GM21723 (cell line): Measurements from ENCODE around the gene ILK.

Source experiments
- ATAC-seq: cut with Tn5 transposase; IDR thresholded peaks from one replicate; pipeline ENCODE4 v1.9.1; 2021; ENCODE audit warnings: mild to moderate bottlenecking, moderate library complexity; ENCODE audit not compliant: unreplicated experiment

ILK gene

GRCh38 chr11:6604790-6605189, 1.2 kb downstream of the ILK start:
- ATAC-seq = no peak

- ATAC-seq = peak; percentile 49
These were observed 3.1 kb downstream of the ILK start for GRCh38 chr11:6606471-6607189.

GRCh38 chr11:6607190-6607795, 3.7 kb downstream of the ILK start:
- ATAC-seq = no peak

- ATAC-seq = no peak
These were observed 4.4 kb downstream of the ILK start for GRCh38 chr11:6608011-6608410.

- ATAC-seq = no peak
These were observed 5.3 kb downstream of the ILK start for GRCh38 chr11:6608726-6609501.

GRCh38 chr11:6609502-6610015, 6.0 kb downstream of the ILK start:
- no peak for ATAC-seq

GRCh38 chr11:6610591-6610990, 7.0 kb downstream of the ILK start:
- no peak for ATAC-seq

- peak; percentile 8 for ATAC-seq
These were observed 7.8 kb downstream of the ILK start for GRCh38 chr11:6611092-6611962.

GRCh38 chr11:6611963-6612212, 8.3 kb downstream of the ILK start:
- ATAC-seq = no peak

GRCh38 chr11:6612213-6613041, 8.9 kb downstream of the ILK start, which contains the start of gene TAF10:
TSS of gene TAF10 (minus strand) at chr11:6612216. CDS start at chr11:6612189, 27 bp downstream.
- peak; percentile 90 for ATAC-seq

- no peak for ATAC-seq
These were observed 9.9 kb downstream of the ILK start for GRCh38 chr11:6613496-6613895.

- no peak for ATAC-seq
These were observed 10.9 kb downstream of the ILK start for GRCh38 chr11:6614446-6614845.

GRCh38 chr11:6615046-6615445, 11.5 kb downstream of the ILK start:
- ATAC-seq = no peak

GRCh38 chr11:6615882-6616585, 12.5 kb downstream of the ILK start:
- no peak for ATAC-seq

- no peak for ATAC-seq
These were observed 13.1 kb downstream of the ILK start for GRCh38 chr11:6616596-6617250.

- no peak for ATAC-seq
These were observed 13.8 kb downstream of the ILK start for GRCh38 chr11:6617315-6617781.

- ATAC-seq = peak; percentile 10
These were observed 14.8 kb downstream of the ILK start for GRCh38 chr11:6618117-6619003.
